T-helper 2 cell (primary cell): ENCODE results near the gene SCN1A.
"Not testable (repeated sequence)": the region's sequence is repeated elsewhere in the genome, so short reads cannot be mapped to it uniquely, and the experiment has no call there.

ENCODE experiments used
- DNase-seq, 5 experiments: peaks; one replicate each; pipeline versions ENCODE4 v3.0.0 to v3.0.0-alpha.2; 2012 to 2022

Gene SCN1A

GRCh38 chr2:166081131-166081632 is 46.6 kb downstream of the SCN1A start:
- no peak for DNase-seq

- no peak for DNase-seq
Measured at GRCh38 chr2:166074430-166074829, 53.4 kb downstream of the SCN1A start.

GRCh38 chr2:166074011-166074410 is 53.8 kb downstream of the SCN1A start:
- DNase-seq = no peak

DNA sequence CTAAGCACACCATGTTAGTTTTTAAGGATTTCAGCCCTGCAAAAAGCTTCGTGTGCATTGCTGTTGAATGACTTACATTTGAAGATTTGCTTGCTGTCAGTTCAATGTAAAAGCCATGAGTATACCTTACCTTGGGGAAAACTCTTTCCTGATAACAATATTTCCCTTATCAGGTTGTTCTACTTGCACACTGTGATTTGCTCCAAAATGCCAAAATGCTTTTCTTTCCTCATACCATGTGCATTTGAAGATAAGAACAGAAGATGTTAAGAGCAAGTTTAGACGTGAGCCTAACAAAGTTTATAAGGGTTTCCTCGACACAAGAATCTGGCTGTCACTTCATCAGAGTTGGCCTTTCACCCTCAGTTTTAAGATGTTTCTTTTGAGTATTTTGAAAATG is 57.6 kb downstream of the SCN1A start:
- no peak for DNase-seq

DNA sequence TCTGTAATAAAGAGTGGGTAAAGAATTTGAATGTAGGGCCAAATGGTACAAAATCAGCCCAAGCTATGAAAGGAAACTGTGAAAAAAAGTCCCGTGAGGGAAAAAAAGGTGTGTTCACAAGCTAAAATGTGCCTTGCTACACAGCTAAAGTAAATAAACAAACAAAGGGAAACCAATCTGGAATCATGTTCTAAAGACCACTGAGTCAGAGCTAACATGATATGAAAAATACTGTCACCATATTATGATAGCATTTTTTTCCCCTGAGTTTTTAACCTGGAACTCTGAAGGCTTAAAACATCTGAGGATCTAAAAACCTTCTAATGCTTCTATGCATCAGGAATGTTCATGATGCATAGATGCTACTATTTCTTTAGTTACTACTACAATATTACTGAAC is 58.8 kb downstream of the SCN1A start:
- no peak for DNase-seq

GRCh38 chr2:166067229-166067628 is 60.6 kb downstream of the SCN1A start:
- DNase-seq = no peak

DNA sequence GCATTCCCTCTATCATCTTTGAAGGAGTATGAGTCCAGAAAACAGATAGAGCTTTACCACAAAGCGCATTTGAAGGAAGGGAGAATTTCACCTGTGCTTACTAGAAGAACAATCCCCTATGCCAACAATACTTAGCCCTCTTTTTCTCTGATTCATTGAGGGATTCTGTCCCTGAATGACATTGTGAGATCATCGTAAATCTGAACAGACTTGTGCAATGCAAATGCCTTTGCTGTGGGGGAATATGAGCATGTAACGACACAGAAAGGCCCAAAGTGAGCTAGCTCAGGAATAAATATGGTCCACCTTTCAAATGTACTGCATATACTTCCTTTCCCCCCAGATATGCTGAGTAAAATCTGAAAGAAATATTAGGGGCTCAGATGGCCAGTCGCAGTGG is 67.6 kb downstream of the SCN1A start:
- DNase-seq = no peak

- no peak for DNase-seq
Measured at GRCh38 chr2:166057370-166058164, 70.3 kb downstream of the SCN1A start.

DNA sequence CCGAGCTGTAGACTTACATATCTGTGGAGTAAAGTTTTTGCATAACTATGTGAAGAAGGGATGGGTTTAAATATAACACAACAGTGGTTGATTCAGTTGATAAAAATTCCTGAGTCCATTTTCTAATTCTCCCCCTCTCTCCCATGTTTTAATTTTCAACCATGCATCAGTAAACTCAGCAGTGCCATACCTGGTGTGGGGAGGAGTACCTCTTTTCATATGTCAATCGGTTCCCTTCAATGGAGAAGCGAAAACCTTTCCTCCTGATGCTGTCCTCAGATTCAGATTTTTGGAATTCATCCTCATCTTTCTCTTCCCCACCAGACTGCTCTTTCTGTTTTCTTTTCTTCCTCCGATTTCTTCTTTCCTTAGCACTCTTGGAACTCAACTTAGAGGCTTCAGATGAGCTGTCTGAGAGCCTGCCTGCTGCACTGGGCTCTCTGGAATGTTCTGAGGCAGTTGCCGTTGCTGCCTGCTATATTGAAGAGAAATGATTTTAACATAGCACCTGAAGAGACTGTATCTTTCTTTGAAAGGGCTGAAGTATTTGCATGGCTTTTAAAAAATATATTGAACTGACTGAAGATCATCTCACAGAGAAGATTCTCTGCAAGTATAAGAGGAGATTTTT is 82.9 kb downstream of the SCN1A start:
- no peak for DNase-seq

- no peak for DNase-seq
Measured at GRCh38 chr2:166042768-166043390, 84.9 kb downstream of the SCN1A start.

GRCh38 chr2:166042356-166042755 is 85.5 kb downstream of the SCN1A start:
- no peak for DNase-seq

DNA sequence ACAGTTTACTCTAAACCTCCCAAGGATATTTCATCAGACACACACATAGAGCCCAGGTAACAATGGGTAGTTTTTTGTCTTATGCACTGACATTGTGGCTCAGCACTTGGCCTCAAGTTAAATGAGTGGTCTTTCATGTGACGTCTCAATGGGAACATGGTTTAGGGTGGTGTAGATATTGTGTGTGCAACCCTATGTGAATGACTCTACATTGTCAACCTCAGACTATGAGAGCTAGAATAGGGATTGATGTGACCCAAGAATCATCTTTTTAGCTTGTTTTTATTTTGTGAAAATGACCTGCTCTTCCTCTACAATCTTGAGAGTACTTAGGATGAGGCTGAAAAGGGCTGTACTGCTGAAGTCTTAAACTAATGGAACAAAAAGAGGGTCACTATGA is 86.2 kb downstream of the SCN1A start:
- DNase-seq = no peak

DNA sequence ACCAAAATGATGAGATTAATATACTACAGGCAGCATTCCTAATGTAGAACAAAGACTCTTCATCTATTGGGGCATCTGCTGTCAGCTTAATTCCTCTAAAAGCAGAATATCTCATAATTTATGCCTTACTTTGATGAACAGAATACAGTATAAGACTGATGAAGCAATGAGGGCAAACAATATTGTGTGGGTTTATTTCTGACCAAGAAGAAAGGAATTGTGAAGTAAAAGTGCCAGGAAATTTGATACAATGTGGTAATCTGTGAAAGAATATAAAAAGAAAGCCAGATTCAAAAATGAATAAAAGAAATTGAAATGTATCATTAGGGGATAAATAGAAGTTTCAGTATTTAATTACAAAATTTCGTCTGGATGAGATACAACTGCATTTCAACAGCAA is 95.5 kb downstream of the SCN1A start:
- no peak for DNase-seq

DNA sequence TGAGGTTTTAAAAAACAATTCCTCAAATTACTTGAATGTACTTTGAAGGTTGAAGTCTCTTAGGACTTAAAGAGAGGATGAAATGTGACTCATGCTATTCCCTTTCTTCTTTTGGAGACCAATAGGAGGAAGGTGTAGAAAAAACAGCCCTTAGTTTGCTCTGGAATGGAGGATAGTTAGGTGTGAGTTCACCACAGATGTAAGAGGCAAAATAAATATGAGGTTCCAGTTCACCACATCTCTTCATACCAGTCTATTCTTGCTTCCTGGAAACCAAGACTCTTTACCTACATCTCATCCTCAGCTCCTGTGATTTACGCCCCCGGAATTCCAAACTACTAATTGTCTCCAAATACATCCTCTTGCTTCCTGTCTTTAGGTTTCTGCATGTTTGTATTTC is 96.8 kb downstream of the SCN1A start:
- no peak for DNase-seq

GRCh38 chr2:166025313-166025712 is 102.5 kb downstream of the SCN1A start:
- DNase-seq = no peak

GRCh38 chr2:166017208-166017607 is 110.6 kb downstream of the SCN1A start:
- DNase-seq = peak in 1 of 5 experiments; percentile 2

GRCh38 chr2:166013878-166014277 is 113.9 kb downstream of the SCN1A start:
- no peak for DNase-seq

DNA sequence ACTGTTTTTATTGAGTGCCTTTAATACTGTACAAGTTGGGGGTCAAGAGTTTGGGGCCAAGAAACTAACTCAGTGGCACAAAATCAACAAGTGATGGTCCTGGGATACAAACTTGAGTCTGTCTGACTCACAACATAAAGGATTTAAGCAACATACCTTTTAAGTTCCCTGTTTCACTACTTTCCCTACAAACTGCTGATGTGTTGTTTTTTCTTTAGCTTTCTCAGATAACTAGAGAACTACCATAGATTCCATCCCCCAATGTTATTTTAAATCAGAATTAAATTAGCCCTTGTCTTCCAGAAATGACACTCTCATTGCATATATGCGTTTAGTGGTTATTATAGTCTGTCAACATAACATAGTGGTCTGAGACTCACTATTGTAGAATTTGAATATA is 116.2 kb downstream of the SCN1A start:
- DNase-seq = no peak

GRCh38 chr2:166000401-166000800 is 127.4 kb downstream of the SCN1A start:
- no peak for DNase-seq

DNA sequence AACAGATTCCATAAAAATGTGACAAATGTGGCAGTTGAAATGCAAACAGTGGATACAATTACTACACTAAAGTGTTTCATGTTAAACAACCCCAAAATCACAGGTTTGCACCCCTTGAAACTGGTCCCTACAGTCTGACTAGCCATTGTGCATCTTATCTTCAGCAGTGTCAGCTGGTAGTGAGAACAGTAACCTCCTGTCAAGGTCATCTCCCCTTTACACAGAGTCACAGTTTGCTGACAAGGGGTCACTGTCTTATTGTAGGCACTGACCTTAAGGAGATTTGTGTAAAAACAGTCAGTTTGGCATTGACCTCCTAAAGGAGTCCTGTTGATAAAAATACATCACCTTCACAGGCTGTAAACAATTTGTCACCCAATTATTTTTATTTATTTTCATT is 137.0 kb downstream of the SCN1A start:
- no peak for DNase-seq

DNA sequence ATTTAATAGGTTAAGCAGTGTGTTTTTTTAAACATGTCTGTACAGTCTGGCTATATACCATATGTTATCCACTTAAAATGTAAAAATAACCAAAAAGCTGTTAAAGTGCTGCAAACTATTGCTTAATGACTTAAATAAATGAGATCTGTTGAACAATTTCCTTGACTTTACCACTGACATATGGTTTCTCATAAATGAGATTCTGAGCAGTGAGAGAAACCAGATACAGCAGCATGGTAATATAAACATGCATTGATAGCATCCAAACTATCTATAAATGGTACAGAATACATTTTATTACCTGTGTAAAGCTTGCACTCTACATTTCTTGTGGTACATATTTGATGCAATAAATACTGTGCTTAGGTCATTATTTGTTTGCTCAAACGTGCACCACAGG is 138.0 kb downstream of the SCN1A start:
- DNase-seq = no peak

GRCh38 chr2:165985120-165985519 is 142.7 kb downstream of the SCN1A start:
- no peak for DNase-seq

DNA sequence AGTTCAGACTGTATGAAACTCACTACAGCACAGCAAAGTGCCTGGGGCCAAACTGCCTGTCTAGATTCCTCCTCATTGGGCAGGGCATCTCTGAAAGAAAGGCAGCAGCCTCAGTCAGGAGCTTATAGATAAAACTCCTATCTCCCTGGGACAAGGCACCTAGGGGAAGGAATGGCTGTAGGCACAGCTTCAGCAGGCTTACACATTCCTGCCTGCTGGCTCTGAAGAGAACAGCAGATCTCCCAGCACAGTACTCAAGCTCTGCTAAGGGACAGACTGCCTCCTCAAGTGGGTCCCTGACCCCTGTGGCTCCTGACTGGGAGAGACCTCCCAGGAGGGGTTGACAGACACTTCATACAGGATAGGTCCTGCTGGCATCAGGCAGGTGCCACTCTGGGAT is 155.7 kb downstream of the SCN1A start:
- not testable (repeated sequence) for DNase-seq

- no peak for DNase-seq
Measured at GRCh38 chr2:165970663-165971062, 157.2 kb downstream of the SCN1A start.
